GM18508 (cell line): ENCODE results near the gene ZBTB22.
"Not testable (repeated sequence)": the region's sequence is repeated elsewhere in the genome, so short reads cannot be mapped to it uniquely, and the experiment has no call there.

ENCODE experiments used
- ATAC-seq: cut with Tn5 transposase; IDR thresholded peaks from one replicate; pipeline ENCODE4 v1.9.1; 2021; ENCODE audit warnings: moderate number of reproducible peaks; ENCODE audit not compliant: insufficient read depth, unreplicated experiment

The ZBTB22 gene

GRCh38 chr6:33280539-33280938 is 37.0 kb downstream of the ZBTB22 start:
- no peak for ATAC-seq

DNA sequence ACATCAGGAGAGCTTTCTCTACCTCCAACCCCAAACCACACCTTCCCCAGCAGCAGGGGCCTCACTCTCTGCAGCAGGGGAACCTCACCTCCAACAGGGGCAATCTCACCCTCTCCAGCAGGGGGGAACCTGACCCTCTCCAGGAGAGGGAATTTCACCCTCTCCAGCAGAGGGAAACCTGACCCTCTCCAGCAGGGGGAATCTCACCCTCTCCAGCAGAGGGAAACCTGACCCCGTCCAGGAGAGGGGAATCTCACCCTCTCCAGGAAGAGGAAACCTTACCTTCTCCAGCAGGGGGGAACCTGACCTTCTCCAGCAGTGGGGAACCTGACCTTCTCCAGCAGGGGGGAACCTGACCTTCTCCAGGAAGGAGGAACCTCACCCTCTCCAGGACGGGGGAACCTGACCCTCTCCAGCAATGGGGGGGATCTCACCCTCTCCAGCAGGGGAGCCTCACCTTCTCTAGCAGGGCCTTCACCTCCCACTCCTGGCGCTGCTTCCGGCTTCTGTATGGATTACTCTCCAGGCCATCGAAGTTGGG is 37.5 kb downstream of the ZBTB22 start:
- ATAC-seq: no peak

DNA sequence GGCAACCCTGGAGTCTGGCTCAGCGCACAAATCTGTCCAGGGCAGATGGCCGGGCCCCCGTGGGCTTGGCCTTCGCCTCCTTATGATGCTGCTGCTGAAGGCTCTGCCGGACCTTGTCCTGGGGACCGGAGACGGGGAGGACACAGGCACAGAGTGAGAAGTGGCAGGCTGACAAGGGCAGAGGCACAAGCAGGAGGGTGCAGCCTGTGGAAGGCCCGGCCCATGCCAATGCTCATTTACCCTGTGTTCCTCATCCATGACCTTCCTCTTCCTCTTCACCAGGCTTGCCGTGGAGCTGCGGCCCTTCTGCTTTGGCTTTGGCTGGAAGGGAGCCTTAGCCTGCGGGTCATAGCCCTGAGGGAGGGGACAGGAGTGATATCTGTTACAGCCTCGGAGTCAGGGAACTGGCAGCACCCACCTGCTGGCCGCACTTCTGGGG is 38.3 kb downstream of the ZBTB22 start:
- ATAC-seq: no peak

GRCh38 chr6:33278810-33279209 is 38.7 kb downstream of the ZBTB22 start:
- ATAC-seq: no peak

- no peak for ATAC-seq
Measured at GRCh38 chr6:33278392-33278741, 39.2 kb downstream of the ZBTB22 start.

- no peak for ATAC-seq
Measured at GRCh38 chr6:33277663-33278391, 39.7 kb downstream of the ZBTB22 start.

DNA sequence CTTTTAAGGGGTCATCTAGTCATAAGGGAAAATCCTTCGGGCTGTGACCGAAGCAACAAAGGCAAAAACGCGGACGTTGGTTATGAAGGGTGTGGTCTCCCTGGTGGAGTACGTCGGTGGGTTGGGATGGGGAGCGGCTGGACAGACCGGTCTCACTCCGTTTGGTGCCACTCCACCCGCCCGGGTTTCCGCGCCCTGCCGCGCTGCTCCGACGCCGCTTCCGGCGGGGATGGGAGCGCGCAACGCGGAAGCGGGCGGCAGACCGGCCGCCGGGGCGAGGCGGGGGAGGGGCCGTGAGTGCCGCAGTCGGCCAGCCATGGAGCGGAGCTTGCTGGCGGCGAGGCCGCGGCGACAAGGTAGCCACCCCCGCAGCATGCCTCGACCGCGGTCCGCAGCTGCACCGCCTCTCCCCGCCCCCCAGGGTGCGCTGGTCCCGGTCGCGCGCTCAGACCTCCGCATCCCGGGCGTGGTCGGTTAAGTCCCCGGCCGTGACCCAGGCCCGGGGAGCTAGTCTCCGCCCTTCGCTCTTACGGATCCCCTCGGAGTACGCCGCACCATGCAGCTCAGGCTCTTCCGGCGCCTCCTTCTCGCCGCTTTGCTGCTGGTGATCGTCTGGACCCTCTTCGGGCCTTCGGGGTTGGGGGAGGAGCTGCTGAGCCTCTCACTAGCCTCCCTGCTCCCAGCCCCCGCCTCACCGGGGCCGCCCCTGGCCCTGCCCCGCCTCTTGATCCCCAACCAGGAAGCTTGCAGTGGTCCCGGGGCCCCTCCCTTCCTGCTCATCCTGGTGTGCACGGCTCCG is 40.5 kb downstream of the ZBTB22 start, which contains the start of gene B3GALT4:
TSS of gene B3GALT4 (plus strand) at position 260 of the 799 bp plus-strand sequence. CDS start at position 557, 297 bp downstream.
- no peak for ATAC-seq

- no peak for ATAC-seq
Measured at GRCh38 chr6:33276581-33276863, 41.0 kb downstream of the ZBTB22 start.

DNA sequence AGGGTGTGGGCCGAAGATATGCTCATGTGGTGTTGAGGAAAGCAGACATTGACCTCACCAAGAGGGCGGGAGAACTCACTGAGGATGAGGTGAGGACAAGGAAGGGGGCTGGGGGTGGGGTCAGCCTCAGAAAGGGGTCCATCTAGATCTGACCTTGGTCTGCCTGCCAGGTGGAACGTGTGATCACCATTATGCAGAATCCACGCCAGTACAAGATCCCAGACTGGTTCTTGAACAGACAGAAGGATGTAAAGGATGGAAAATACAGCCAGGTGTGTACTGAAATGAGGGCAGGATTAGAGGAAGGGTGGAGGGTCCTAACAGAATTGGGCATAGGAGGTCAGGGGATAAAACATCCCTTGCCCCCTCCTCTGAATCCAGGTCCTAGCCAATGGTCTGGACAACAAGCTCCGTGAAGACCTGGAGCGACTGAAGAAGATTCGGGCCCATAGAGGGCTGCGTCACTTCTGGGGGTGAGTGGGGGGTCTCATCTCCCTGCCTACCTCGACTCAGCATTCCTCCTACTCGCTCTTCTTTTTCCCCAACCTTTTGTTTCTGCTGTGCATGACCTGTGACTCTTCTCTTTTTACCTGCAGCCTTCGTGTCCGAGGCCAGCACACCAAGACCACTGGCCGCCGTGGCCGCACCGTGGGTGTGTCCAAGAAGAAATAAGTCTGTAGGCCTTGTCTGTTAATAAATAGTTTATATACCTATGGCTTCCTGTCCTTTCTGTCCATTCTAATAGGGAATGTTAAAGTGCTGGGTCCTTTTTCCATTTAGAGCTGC is 41.6 kb downstream of the ZBTB22 start:
- ATAC-seq: not testable (repeated sequence)

- no peak for ATAC-seq
Measured at GRCh38 chr6:33273924-33274902, 43.3 kb downstream of the ZBTB22 start.

DNA sequence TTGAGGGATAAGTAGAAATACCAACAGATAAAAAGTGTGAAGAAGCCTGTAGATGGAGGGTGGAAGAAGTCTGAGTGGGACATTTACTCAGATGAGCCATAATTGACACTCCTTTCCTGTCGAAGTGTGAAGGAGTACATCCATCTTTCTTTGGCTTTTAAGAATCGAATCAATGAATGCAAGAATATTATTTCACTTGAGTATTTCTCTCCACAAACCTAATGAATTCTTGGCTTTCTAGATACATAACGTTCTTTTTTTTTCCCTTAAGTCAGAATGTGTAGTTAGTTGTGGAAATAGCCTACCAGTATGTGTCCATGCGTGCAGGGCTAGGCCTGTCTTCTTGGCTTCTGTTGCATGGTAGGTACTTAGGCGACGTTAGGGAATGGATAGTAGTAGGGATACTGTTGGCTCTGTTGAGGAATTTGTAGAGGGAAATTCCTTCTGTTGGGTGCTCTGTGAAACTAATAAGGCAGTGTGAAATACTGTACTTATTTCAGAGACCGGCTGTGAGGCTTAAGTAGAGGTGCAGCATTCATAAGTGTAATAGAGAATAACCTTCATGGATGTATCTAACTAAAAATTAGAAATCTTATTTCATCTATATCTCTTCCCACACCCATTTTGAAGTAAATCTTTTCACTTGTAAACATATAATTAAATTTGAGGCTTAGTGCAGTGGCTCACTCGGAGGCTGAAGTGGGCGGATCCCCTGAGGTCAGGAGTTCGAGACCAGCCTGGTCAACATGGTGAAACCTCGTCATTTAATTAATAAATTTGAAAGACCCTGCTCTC is 44.2 kb downstream of the ZBTB22 start:
- ATAC-seq: no peak

GRCh38 chr6:33272275-33273128 is 45.0 kb downstream of the ZBTB22 start:
- no peak for ATAC-seq

- ATAC-seq: peak; percentile 52
Measured at GRCh38 chr6:33271468-33272274, 45.9 kb downstream of the ZBTB22 start, which contains the start of the genes RPS18 and VPS52. RPS18 (plus strand) TSS chr6:33272075; CDS start chr6:33272120, 45 bp downstream. VPS52 (minus strand) TSS chr6:33271876; CDS start chr6:33271675, 201 bp downstream.

DNA sequence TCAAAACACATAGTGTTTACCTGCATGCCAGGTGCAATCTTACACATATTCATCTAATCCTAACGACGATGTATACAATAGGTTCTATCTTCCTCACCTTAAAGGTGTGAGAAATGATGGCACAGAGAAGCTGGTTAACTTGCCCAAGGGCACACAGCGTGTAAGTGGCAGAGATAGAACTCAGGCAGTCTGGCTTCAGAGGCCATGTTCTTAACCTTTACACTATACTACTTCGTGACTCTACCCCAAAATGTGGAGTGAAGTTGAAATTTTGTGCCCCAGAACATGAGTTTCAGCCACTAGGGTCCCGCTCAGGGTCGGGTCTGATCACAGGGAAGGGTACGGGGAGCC is 46.5 kb downstream of the ZBTB22 start:
- ATAC-seq: peak; percentile 3
